GM23338 (cell line): ENCODE results near the gene DSCAML1. TPM values are rescaled to one million over a fixed set of nuclear protein-coding genes. Genes with fewer than 3 reads are reported as not detected.

Experiments
- ATAC-seq: fragments of 200-7000 bp; cut with Tn5 transposase; 3 replicates; pipeline ENCODE4 v1.9.1; 2020
- DNase-seq: peaks from one replicate; pipeline ENCODE4 v3.0.0-alpha.2; 2015; ENCODE audit warnings: low spot score
- H2AFZ ChIP-seq: fragments of 200-600 bp; sonication (generic); 2 replicates; pipeline ENCODE4 v1.8.0; 2016; ENCODE audit warnings: antibody characterized with exemption, mild to moderate bottlenecking, moderate library complexity
- H3F3A ChIP-seq: fragments of 200-600 bp; sonication (generic); replicated peaks from 2 replicates; pipeline ENCODE4 v1.8.0; 2017; ENCODE audit warnings: antibody characterized with exemption, mixed run types, low read depth
- H3K27ac ChIP-seq: fragments of 200-600 bp; sonication (generic); 2 replicates; pipeline ENCODE4 v1.6.1; 2016; ENCODE audit warnings: low read depth
- H3K27me3 ChIP-seq: fragments of 200-600 bp; sonication (generic); 2 replicates; pipeline ENCODE4 v1.8.0; 2016; ENCODE audit warnings: mild to moderate bottlenecking, mixed run types, moderate library complexity; ENCODE audit not compliant: insufficient read depth
- H3K36me3 ChIP-seq: fragments of 200-600 bp; sonication (generic); 2 replicates; pipeline ENCODE4 v1.8.0; 2016; ENCODE audit warnings: mild to moderate bottlenecking; ENCODE audit not compliant: insufficient read depth
- H3K4me1 ChIP-seq: fragments of 200-600 bp; sonication (generic); 2 replicates; pipeline ENCODE4 v1.8.0; 2016; ENCODE audit warnings: mild to moderate bottlenecking, moderate library complexity; ENCODE audit not compliant: insufficient read depth
- H3K4me2 ChIP-seq: fragments of 200-600 bp; sonication (generic); 2 replicates; pipeline ENCODE4 v1.7.1; 2017; ENCODE audit warnings: mixed run types
- H3K4me3 ChIP-seq: fragments of 200-600 bp; sonication (generic); 2 replicates; pipeline ENCODE4 v1.6.1; 2016; ENCODE audit warnings: mixed run types
- H3K79me2 ChIP-seq: fragments of 200-600 bp; sonication (generic); replicated peaks from 2 replicates; pipeline ENCODE4 v1.8.0; 2017; ENCODE audit warnings: mild to moderate bottlenecking; ENCODE audit not compliant: insufficient read depth
- H3K9me2 ChIP-seq: fragments of 200-600 bp; sonication (generic); 2 replicates; pipeline ENCODE4 v1.8.0; 2017; ENCODE audit not compliant: insufficient read depth
- H4K20me1 ChIP-seq: fragments of 200-600 bp; sonication (generic); replicated peaks from 2 replicates; pipeline ENCODE4 v1.8.0; 2017; ENCODE audit warnings: mild to moderate bottlenecking; ENCODE audit not compliant: insufficient read depth
- H3K27ac Mint-ChIP-seq: 2 replicates; pipeline ENCODE4 v1.8.0; 2020; ENCODE audit warnings: inconsistent platforms, mild to moderate bottlenecking, moderate library complexity, mixed read lengths
- H3K27me3 Mint-ChIP-seq: 3 replicates; pipeline ENCODE4 v1.8.0; 2022; ENCODE audit warnings: low read depth, mild to moderate bottlenecking, moderate library complexity, mixed read lengths, inconsistent platforms; ENCODE audit not compliant: insufficient read depth, poor library complexity
- H3K36me3 Mint-ChIP-seq: 3 replicates; pipeline ENCODE4 v1.8.0; 2021; ENCODE audit warnings: low read depth, mild to moderate bottlenecking, inconsistent platforms, moderate library complexity, mixed read lengths
- H3K4me1 Mint-ChIP-seq: 3 replicates; pipeline ENCODE4 v1.8.0; 2020; ENCODE audit warnings: mild to moderate bottlenecking, inconsistent platforms, mixed read lengths
- H3K4me3 Mint-ChIP-seq: 3 replicates; pipeline ENCODE4 v1.8.0; 2021; ENCODE audit warnings: moderate library complexity, mild to moderate bottlenecking, inconsistent platforms, mixed read lengths
- H3K9me3 Mint-ChIP-seq: 3 replicates; pipeline ENCODE4 v1.8.0; 2020; ENCODE audit warnings: moderate library complexity, mild to moderate bottlenecking, inconsistent platforms, mixed read lengths
- CREB1 ChIP-seq: fragments of 250-450 bp; sonication (Bioruptor Pico); IDR thresholded peaks from 2 replicates; pipeline ENCODE4 v1.5.0; 2020; ENCODE audit warnings: low read depth, mild to moderate bottlenecking, moderate library complexity
- EZH2 ChIP-seq: fragments of 200-600 bp; sonication (generic); IDR thresholded peaks from one replicate; pipeline ENCODE4 v1.8.0; 2017; ENCODE audit warnings: antibody characterized with exemption, mild to moderate bottlenecking, low read depth; ENCODE audit not compliant: unreplicated experiment
- EZH2phosphoT487 ChIP-seq: fragments of 200-600 bp; sonication (generic); IDR thresholded peaks from one replicate; pipeline ENCODE4 v1.8.1; 2018; ENCODE audit warnings: antibody characterized with exemption; ENCODE audit not compliant: unreplicated experiment
- JUNB ChIP-seq: IDR thresholded peaks from one replicate; pipeline ENCODE4 v1.6.1; 2016; ENCODE audit warnings: antibody characterized with exemption; ENCODE audit not compliant: unreplicated experiment
- NANOG ChIP-seq: IDR thresholded peaks from 2 replicates; pipeline ENCODE4 v1.6.1; 2016; ENCODE audit warnings: antibody characterized with exemption, borderline replicate concordance
- POLR2AphosphoS5 ChIP-seq: IDR thresholded peaks from 2 replicates; pipeline ENCODE4 v1.6.1; 2016; ENCODE audit warnings: antibody characterized with exemption, low read depth
- STAT1 ChIP-seq: IDR thresholded peaks from one replicate; pipeline ENCODE4 v1.6.1; 2016; ENCODE audit warnings: antibody characterized with exemption; ENCODE audit not compliant: unreplicated experiment
- ZNF114 ChIP-seq: fragments of 250-450 bp; sonication (Bioruptor Pico); IDR thresholded peaks from 2 replicates; pipeline ENCODE4 v1.5.0; 2020; ENCODE audit warnings: mild to moderate bottlenecking, moderate library complexity
- ZNF331 ChIP-seq: fragments of 250-450 bp; sonication (Bioruptor Pico); IDR thresholded peaks from 2 replicates; pipeline ENCODE4 v1.5.0; 2020; ENCODE audit warnings: low read depth, mild to moderate bottlenecking, moderate library complexity
- polyA plus RNA-seq: library from polyadenylated mRNA; unstranded; fragments of >200 nt; fragmentation: Nextera tagmentation; extraction: Ambion mirVana; gene quantifications from 2 replicates; pipeline ENCODE4 v1.2.1, GENCODE V29; 2016
- total RNA-seq: library from RNA; depleted of rRNA; stranded (reverse); fragments of >200 nt; shearing (Covaris generic); gene quantifications from 2 replicates; pipeline ENCODE4 v1.2.3, GENCODE V29; 2014
- TF ChIP-seq, protein P1 (sequence below), 2 experiments: fragments of 200-600 bp in 1 of 2; sonication (generic) in 1 of 2; conservative IDR thresholded peaks; 2 replicates each; pipeline versions ENCODE4 v1.5.1 to v1.6.1; 2016 to 2017; ENCODE audit warnings: antibody characterized with exemption in 2 of 2, low read depth in 2 of 2, mild to moderate bottlenecking in 2 of 2, moderate library complexity in 1 of 2
- TF ChIP-seq, protein P2 (sequence below): fragments of 250-450 bp; sonication (Bioruptor Pico); IDR thresholded peaks from 2 replicates; pipeline ENCODE4 v1.5.0; 2020; ENCODE audit warnings: mild to moderate bottlenecking, moderate library complexity
- TF ChIP-seq, protein P3 (sequence below): IDR thresholded peaks from one replicate; pipeline ENCODE4 v1.6.1; 2018; ENCODE audit warnings: antibody characterized with exemption; ENCODE audit not compliant: unreplicated experiment
- TF ChIP-seq, protein P4 (sequence below): IDR thresholded peaks from 2 replicates; pipeline ENCODE4 v1.6.1; 2016; ENCODE audit warnings: antibody characterized with exemption

Gene DSCAML1
- total and polyA plus RNA-seq, 2 experiments from 2014 or later, result 0.17 TPM; not detected in 1

DNA sequence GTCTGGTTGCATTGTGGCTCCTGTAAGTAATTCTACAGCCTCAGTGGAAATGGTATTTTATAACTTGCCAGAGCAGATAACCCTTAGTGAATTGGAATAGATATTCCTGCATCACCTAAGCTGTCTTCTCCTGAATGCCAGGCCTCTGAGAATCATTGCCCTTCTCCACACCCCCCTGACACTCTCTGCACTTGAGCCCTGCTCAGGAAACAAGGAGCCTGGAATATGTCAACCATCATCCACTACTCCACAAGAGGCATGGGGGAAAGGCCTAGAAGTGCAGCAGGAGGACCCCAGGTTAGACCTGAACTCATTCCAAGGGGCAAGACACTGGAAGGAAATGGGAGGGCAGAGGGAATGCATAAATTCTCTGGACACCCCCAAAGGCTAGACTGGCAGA, 72.4 kb downstream of the DSCAML1 start:
- Histone ChIP-seq H3K4me1 (peaks cover 38% of the 10 kb centered on the region), H3K27ac (no peak overlapping the region), H3K36me3 (no peaks in the 10 kb centered on the region), H2AFZ (no peak overlapping the region), H3F3A (no peaks in the 10 kb centered on the region), H3K4me3 (no peak overlapping the region), H3K4me2 (no peak overlapping the region), H3K9me2 (no peaks in the 10 kb centered on the region), H3K79me2 (no peaks in the 10 kb centered on the region), H4K20me1 (no peaks in the 10 kb centered on the region), H3K27me3 (peaks cover 14% of the 10 kb centered on the region)
- Mint-ChIP-seq H3K4me3 (no peak overlapping the region), H3K27me3 (peaks cover 9% of the 10 kb centered on the region), H3K4me1 (peaks cover 38% of the 10 kb centered on the region), H3K9me3 (no peaks in the 10 kb centered on the region), H3K36me3 (no peaks in the 10 kb centered on the region), H3K27ac (no peak overlapping the region; the same call in 1 of the 2 replicates)
- DNase-seq, result no peak
- TF ChIP-seq EZH2phosphoT487 (no peak), ZNF114 (no peak), ZNF331 (CRISPR knock-in tag) (no peak), NANOG (no peak), STAT1 (no peak), JUNB (no peak), POLR2AphosphoS5 (no peak), CREB1 (no peak), EZH2 (no peak)
- TF ChIP-seq, protein P1, sequence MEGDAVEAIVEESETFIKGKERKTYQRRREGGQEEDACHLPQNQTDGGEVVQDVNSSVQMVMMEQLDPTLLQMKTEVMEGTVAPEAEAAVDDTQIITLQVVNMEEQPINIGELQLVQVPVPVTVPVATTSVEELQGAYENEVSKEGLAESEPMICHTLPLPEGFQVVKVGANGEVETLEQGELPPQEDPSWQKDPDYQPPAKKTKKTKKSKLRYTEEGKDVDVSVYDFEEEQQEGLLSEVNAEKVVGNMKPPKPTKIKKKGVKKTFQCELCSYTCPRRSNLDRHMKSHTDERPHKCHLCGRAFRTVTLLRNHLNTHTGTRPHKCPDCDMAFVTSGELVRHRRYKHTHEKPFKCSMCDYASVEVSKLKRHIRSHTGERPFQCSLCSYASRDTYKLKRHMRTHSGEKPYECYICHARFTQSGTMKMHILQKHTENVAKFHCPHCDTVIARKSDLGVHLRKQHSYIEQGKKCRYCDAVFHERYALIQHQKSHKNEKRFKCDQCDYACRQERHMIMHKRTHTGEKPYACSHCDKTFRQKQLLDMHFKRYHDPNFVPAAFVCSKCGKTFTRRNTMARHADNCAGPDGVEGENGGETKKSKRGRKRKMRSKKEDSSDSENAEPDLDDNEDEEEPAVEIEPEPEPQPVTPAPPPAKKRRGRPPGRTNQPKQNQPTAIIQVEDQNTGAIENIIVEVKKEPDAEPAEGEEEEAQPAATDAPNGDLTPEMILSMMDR (conservative IDR thresholded peaks at IDR 0.05; ENCODE audit: low read depth in 2 of 2), result no peak
- TF ChIP-seq, protein P2, sequence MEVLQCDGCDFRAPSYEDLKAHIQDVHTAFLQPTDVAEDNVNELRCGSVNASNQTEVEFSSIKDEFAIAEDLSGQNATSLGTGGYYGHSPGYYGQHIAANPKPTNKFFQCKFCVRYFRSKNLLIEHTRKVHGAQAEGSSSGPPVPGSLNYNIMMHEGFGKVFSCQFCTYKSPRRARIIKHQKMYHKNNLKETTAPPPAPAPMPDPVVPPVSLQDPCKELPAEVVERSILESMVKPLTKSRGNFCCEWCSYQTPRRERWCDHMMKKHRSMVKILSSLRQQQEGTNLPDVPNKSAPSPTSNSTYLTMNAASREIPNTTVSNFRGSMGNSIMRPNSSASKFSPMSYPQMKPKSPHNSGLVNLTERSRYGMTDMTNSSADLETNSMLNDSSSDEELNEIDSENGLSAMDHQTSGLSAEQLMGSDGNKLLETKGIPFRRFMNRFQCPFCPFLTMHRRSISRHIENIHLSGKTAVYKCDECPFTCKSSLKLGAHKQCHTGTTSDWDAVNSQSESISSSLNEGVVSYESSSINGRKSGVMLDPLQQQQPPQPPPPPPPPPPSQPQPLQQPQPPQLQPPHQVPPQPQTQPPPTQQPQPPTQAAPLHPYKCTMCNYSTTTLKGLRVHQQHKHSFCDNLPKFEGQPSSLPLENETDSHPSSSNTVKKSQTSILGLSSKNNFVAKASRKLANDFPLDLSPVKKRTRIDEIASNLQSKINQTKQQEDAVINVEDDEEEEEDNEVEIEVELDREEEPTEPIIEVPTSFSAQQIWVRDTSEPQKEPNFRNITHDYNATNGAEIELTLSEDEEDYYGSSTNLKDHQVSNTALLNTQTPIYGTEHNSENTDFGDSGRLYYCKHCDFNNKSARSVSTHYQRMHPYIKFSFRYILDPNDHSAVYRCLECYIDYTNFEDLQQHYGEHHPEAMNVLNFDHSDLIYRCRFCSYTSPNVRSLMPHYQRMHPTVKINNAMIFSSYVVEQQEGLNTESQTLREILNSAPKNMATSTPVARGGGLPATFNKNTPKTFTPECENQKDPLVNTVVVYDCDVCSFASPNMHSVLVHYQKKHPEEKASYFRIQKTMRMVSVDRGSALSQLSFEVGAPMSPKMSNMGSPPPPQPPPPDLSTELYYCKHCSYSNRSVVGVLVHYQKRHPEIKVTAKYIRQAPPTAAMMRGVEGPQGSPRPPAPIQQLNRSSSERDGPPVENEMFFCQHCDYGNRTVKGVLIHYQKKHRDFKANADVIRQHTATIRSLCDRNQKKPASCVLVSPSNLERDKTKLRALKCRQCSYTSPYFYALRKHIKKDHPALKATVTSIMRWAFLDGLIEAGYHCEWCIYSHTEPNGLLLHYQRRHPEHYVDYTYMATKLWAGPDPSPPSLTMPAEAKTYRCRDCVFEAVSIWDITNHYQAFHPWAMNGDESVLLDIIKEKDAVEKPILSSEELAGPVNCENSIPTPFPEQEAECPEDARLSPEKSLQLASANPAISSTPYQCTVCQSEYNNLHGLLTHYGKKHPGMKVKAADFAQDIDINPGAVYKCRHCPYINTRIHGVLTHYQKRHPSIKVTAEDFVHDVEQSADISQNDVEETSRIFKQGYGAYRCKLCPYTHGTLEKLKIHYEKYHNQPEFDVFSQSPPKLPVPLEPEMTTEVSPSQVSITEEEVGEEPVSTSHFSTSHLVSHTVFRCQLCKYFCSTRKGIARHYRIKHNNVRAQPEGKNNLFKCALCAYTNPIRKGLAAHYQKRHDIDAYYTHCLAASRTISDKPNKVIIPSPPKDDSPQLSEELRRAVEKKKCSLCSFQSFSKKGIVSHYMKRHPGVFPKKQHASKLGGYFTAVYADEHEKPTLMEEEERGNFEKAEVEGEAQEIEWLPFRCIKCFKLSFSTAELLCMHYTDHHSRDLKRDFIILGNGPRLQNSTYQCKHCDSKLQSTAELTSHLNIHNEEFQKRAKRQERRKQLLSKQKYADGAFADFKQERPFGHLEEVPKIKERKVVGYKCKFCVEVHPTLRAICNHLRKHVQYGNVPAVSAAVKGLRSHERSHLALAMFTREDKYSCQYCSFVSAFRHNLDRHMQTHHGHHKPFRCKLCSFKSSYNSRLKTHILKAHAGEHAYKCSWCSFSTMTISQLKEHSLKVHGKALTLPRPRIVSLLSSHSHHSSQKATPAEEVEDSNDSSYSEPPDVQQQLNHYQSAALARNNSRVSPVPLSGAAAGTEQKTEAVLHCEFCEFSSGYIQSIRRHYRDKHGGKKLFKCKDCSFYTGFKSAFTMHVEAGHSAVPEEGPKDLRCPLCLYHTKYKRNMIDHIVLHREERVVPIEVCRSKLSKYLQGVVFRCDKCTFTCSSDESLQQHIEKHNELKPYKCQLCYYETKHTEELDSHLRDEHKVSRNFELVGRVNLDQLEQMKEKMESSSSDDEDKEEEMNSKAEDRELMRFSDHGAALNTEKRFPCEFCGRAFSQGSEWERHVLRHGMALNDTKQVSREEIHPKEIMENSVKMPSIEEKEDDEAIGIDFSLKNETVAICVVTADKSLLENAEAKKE (CRISPR knock-in tag), result no peak
- TF ChIP-seq, protein P3, sequence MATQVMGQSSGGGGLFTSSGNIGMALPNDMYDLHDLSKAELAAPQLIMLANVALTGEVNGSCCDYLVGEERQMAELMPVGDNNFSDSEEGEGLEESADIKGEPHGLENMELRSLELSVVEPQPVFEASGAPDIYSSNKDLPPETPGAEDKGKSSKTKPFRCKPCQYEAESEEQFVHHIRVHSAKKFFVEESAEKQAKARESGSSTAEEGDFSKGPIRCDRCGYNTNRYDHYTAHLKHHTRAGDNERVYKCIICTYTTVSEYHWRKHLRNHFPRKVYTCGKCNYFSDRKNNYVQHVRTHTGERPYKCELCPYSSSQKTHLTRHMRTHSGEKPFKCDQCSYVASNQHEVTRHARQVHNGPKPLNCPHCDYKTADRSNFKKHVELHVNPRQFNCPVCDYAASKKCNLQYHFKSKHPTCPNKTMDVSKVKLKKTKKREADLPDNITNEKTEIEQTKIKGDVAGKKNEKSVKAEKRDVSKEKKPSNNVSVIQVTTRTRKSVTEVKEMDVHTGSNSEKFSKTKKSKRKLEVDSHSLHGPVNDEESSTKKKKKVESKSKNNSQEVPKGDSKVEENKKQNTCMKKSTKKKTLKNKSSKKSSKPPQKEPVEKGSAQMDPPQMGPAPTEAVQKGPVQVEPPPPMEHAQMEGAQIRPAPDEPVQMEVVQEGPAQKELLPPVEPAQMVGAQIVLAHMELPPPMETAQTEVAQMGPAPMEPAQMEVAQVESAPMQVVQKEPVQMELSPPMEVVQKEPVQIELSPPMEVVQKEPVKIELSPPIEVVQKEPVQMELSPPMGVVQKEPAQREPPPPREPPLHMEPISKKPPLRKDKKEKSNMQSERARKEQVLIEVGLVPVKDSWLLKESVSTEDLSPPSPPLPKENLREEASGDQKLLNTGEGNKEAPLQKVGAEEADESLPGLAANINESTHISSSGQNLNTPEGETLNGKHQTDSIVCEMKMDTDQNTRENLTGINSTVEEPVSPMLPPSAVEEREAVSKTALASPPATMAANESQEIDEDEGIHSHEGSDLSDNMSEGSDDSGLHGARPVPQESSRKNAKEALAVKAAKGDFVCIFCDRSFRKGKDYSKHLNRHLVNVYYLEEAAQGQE, result no peak
- TF ChIP-seq, protein P4, sequence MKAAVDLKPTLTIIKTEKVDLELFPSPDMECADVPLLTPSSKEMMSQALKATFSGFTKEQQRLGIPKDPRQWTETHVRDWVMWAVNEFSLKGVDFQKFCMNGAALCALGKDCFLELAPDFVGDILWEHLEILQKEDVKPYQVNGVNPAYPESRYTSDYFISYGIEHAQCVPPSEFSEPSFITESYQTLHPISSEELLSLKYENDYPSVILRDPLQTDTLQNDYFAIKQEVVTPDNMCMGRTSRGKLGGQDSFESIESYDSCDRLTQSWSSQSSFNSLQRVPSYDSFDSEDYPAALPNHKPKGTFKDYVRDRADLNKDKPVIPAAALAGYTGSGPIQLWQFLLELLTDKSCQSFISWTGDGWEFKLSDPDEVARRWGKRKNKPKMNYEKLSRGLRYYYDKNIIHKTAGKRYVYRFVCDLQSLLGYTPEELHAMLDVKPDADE, result no peak
- ATAC-seq, result no peak
